Measurements from ENCODE around the gene ZNF385C. TPM values are rescaled to one million over a fixed set of nuclear protein-coding genes. Genes with fewer than 3 reads are reported as not detected.

The ZNF385C gene
- total and polyA plus RNA-seq, 2 of the 13 experiments (the other 11 are each of a cell fraction or from before 2014, with no cell fraction given), result 2.3 to 6.1 TPM

DNA sequence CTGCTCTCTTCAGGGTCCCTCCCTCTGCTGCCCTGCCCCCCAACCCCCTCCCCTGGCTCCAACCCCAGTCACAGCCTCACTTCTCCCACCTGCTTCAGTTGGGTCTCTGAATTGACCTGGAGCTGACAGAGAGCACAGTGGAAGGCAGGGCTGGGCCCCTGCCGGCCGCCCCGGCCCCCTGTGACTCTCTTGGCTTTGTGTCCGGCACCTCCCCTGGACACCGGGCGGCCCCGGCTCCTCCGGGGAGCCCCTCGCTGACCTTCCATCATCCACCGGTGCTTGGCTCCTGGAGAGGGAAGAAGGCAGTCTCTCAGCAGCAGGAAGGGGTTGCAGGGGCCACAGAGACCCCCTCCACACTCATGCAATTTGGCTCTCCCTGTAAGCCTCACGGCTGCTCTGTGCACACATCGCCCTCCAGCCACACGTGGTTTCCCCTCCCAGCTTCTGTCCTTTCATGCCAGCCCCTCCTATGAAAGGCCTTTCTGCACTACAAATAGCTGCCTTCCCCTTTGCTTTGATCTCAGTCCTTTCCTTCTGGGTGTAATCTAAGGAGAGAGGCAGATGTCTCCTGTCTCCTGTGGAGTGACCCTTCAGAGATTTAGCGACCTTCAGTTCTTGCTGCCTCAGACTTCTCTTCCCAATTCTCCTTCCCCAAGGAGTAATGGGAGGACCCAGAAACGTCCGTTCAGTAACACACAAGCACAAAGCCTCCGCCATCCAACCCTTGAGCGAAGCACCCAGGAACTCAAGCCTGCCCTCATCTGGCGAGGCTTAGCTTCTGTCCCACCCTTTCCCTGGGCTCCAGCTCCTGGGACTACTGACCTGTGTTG is 70.1 kb downstream of the ZNF385C start (continued):
- TF ChIP-seq, protein P1, sequence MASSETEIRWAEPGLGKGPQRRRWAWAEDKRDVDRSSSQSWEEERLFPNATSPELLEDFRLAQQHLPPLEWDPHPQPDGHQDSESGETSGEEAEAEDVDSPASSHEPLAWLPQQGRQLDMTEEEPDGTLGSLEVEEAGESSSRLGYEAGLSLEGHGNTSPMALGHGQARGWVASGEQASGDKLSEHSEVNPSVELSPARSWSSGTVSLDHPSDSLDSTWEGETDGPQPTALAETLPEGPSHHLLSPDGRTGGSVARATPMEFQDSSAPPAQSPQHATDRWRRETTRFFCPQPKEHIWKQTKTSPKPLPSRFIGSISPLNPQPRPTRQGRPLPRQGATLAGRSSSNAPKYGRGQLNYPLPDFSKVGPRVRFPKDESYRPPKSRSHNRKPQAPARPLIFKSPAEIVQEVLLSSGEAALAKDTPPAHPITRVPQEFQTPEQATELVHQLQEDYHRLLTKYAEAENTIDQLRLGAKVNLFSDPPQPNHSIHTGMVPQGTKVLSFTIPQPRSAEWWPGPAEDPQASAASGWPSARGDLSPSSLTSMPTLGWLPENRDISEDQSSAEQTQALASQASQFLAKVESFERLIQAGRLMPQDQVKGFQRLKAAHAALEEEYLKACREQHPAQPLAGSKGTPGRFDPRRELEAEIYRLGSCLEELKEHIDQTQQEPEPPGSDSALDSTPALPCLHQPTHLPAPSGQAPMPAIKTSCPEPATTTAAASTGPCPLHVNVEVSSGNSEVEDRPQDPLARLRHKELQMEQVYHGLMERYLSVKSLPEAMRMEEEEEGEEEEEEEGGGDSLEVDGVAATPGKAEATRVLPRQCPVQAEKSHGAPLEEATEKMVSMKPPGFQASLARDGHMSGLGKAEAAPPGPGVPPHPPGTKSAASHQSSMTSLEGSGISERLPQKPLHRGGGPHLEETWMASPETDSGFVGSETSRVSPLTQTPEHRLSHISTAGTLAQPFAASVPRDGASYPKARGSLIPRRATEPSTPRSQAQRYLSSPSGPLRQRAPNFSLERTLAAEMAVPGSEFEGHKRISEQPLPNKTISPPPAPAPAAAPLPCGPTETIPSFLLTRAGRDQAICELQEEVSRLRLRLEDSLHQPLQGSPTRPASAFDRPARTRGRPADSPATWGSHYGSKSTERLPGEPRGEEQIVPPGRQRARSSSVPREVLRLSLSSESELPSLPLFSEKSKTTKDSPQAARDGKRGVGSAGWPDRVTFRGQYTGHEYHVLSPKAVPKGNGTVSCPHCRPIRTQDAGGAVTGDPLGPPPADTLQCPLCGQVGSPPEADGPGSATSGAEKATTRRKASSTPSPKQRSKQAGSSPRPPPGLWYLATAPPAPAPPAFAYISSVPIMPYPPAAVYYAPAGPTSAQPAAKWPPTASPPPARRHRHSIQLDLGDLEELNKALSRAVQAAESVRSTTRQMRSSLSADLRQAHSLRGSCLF (CRISPR knock-in tag; IDR thresholded peaks at IDR 0.05; ENCODE audit: borderline replicate concordance), result no peak
- TF ChIP-seq ZMYM2 (CRISPR knock-in tag; IDR thresholded peaks at IDR 0.05) (no peak), MIER2 (CRISPR knock-in tag; IDR thresholded peaks at IDR 0.05) (0 out of 2 replicates have a peak, but pooled peaks have one; percentile 49), CAMTA2 (CRISPR knock-in tag; IDR thresholded peaks at IDR 0.05; ENCODE audit: borderline replicate concordance) (no peak), ZNF792 (CRISPR knock-in tag; IDR thresholded peaks at IDR 0.05) (peak; percentile 50; the same call in 1 of the 2 replicates), GPN1 (CRISPR knock-in tag; IDR thresholded peaks at IDR 0.05; ENCODE audit: borderline replicate concordance) (no peak), ATF7 (IDR thresholded peaks at IDR 0.05) (no peak), ATF7 (CRISPR knock-in tag; IDR thresholded peaks at IDR 0.05) (no peak), ZFP36 (IDR thresholded peaks at IDR 0.05; ENCODE audit: borderline replicate concordance, low read depth, low read length, partially characterized antibody) (no peak)
- TF ChIP-seq, protein P2, sequence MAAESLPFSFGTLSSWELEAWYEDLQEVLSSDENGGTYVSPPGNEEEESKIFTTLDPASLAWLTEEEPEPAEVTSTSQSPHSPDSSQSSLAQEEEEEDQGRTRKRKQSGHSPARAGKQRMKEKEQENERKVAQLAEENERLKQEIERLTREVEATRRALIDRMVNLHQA (CRISPR knock-in tag; IDR thresholded peaks at IDR 0.05), result no peak
- TF ChIP-seq, protein P3, sequence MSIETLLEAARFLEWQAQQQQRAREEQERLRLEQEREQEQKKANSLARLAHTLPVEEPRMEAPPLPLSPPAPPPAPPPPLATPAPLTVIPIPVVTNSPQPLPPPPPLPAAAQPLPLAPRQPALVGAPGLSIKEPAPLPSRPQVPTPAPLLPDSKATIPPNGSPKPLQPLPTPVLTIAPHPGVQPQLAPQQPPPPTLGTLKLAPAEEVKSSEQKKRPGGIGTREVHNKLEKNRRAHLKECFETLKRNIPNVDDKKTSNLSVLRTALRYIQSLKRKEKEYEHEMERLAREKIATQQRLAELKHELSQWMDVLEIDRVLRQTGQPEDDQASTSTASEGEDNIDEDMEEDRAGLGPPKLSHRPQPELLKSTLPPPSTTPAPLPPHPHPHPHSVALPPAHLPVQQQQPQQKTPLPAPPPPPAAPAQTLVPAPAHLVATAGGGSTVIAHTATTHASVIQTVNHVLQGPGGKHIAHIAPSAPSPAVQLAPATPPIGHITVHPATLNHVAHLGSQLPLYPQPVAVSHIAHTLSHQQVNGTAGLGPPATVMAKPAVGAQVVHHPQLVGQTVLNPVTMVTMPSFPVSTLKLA (IDR thresholded peaks at IDR 0.05), result no peak
- TF ChIP-seq, protein P4, sequence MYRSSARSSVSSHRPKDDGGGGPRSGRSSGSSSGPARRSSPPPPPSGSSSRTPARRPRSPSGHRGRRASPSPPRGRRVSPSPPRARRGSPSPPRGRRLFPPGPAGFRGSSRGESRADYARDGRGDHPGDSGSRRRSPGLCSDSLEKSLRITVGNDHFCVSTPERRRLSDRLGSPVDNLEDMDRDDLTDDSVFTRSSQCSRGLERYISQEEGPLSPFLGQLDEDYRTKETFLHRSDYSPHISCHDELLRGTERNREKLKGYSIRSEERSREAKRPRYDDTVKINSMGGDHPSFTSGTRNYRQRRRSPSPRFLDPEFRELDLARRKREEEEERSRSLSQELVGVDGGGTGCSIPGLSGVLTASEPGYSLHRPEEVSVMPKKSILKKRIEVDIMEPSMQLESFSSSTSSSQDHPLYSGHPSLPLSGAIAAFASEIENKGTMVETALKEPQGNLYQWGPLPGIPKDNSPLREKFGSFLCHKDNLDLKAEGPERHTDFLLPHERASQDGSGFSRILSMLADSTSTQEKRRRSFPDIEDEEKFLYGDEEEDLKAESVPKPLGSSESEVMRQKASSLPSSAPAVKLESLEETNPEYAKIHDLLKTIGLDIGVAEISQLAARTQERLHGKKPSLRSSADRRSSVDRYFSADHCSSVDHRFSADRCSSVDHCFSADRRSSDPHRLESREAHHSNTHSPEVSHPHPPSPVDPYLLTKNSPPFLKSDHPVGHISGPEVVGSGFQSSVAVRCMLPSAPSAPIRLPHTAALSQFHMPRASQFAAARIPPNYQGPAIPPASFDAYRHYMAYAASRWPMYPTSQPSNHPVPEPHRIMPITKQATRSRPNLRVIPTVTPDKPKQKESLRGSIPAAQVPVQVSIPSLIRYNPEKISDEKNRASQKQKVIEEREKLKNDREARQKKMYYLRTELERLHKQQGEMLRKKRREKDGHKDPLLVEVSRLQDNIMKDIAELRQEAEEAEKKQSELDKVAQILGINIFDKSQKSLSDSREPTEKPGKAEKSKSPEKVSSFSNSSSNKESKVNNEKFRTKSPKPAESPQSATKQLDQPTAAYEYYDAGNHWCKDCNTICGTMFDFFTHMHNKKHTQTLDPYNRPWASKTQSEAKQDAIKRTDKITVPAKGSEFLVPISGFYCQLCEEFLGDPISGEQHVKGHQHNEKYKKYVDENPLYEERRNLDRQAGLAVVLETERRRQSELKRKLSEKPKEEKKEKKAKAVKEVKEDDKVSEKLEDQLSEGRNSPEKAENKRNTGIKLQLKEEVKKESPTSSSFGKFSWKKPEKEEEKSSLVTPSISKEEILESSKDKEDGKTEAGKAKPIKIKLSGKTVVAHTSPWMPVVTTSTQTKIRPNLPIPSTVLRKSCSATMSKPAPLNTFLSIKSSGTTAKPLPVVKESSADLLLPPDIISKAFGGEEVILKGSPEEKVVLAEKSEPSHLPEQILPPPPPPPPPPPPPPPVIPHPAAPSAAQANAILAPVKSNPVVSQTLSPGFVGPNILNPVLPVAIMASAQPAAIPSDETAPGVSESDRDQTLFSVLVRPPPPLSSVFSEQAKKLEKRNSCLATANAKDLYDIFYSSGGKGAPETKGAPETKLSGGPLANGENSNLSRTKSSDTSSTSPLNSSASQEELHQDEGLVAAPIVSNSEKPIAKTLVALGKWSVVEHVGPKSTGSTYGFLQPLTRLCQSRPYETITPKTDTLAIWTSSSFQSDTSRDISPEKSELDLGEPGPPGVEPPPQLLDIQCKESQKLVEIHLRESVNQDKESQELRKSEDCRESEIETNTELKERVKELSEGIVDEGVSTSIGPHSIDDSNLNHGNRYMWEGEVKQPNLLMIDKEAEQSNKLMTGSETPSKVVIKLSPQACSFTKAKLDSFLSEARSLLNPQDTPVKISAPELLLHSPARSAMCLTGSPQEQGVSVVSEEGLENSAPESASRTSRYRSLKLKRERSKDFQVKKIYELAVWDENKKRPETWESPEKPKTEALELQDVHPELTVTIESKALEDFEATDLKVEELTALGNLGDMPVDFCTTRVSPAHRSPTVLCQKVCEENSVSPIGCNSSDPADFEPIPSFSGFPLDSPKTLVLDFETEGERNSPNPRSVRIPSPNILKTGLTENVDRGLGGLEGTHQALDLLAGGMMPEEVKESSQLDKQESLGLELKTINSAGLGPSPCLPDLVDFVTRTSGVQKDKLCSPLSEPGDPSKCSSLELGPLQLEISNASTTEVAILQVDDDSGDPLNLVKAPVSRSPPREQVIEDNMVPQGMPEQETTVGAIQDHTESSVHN (CRISPR knock-in tag; IDR thresholded peaks at IDR 0.05), result no peak
